ENCODE measurements around the gene PREB. TPM values are rescaled to one million over a fixed set of nuclear protein-coding genes. Genes with fewer than 3 reads are reported as not detected.
A peak's percentile ranks its signal among the peaks of the same experiment; 100 is the strongest.

PREB gene
- total RNA-seq, 6 experiments from 2014 or later: 27.1 to 102 (median 59.2) TPM

DNA sequence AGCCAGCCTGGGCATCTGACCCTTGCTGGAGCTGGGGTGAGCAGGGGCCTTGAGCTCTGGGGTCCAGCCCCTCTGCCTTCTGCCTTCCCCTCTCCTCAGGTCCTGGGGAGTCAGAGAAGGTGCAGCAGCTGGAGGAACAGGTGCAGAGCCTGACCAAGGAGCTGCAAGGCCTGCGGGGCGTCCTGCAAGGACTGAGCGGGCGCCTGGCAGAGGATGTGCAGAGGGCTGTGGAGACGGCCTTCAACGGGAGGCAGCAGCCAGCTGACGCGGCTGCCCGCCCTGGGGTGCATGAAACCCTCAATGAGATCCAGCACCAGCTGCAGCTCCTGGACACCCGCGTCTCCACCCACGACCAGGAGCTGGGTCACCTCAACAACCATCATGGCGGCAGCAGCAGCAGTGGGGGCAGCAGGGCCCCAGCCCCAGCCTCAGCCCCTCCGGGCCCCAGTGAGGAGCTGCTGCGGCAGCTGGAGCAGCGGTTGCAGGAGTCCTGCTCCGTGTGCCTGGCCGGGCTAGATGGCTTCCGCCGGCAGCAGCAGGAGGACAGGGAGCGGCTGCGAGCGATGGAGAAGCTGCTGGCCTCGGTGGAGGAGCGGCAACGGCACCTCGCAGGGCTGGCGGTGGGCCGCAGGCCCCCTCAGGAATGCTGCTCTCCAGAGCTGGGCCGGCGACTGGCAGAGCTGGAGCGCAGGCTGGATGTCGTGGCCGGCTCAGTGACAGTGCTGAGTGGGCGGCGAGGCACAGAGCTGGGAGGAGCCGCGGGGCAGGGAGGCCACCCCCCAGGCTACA is 52.3 kb downstream of the PREB start:
- TF ChIP-seq POLR2A (IDR thresholded peaks at IDR 0.05): no peak
- TF ChIP-seq, protein P1, sequence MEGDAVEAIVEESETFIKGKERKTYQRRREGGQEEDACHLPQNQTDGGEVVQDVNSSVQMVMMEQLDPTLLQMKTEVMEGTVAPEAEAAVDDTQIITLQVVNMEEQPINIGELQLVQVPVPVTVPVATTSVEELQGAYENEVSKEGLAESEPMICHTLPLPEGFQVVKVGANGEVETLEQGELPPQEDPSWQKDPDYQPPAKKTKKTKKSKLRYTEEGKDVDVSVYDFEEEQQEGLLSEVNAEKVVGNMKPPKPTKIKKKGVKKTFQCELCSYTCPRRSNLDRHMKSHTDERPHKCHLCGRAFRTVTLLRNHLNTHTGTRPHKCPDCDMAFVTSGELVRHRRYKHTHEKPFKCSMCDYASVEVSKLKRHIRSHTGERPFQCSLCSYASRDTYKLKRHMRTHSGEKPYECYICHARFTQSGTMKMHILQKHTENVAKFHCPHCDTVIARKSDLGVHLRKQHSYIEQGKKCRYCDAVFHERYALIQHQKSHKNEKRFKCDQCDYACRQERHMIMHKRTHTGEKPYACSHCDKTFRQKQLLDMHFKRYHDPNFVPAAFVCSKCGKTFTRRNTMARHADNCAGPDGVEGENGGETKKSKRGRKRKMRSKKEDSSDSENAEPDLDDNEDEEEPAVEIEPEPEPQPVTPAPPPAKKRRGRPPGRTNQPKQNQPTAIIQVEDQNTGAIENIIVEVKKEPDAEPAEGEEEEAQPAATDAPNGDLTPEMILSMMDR (IDR thresholded peaks at IDR 0.05): no peak
- WGBS (ENCODE audit: insufficient coverage, low coverage, low lambda C conversion rate, missing lambda C conversion rate): 80% methylated on average over 1 of the region's 38 CpGs
- Histone ChIP-seq H3K4me3 (no peak overlapping the region), H3K36me3 (no peaks in the 10 kb centered on the region), H3K27ac (peak overlapping the region in 2 of 3 donors; percentile 17 to 63), H3K4me1 (peaks cover 0 to 16% (median 5%) of the 10 kb centered on the region in 4 donors), H3K27me3 (no peaks in the 10 kb centered on the region), H3K9me3 (no peaks in the 10 kb centered on the region)
- intact Hi-C loops (cut with DNase I): loop anchor here in 1 of 2 donors (10.0 kb wide), 2 partner anchors 57 to 117 kb away; no protein-coding TSS in a partner anchor
- DNase-seq: no peak
- ATAC-seq: no peak

Other genes with a start within 250 kb of the PREB start
- 10 to 100 TPM; 13.7 to 22.3 (median 17.3) TPM for gene MAPRE3, start 164.0 kb downstream of the PREB start, total RNA-seq
- 10 to 100 TPM; 29.1 to 62.7 (median 50.0) TPM for gene TMEM214, start 101.7 kb downstream of the PREB start, total RNA-seq
- 1 to 10 TPM; 3.9 to 7.4 (median 6.4) TPM for gene AGBL5, start 83.0 kb downstream of the PREB start, total RNA-seq
- gene OST4, start 63.0 kb downstream of the PREB start, total RNA-seq: 100 to 1,000 TPM; 144 to 182 (median 161) TPM
- 10 to 100 TPM in 5 of 6 experiments, 1 to 10 TPM in 1; 7.2 to 26.1 (median 21.0) TPM for gene EMILIN1, start 56.0 kb downstream of the PREB start, total RNA-seq
- gene KHK, start 47.9 kb downstream of the PREB start, total RNA-seq: 100 to 1,000 TPM; 101 to 283 (median 206) TPM
- 10 to 100 TPM in 2 of 6 experiments, 1 to 10 TPM in 4; 2.5 to 33.2 (median 7.7) TPM for gene CGREF1, start 15.5 kb downstream of the PREB start, total RNA-seq
- 1 to 10 TPM in 3 of 6 experiments, under 1 TPM in 3; 0.74 to 3.2 (median 1.1) TPM for gene ABHD1, start 10.8 kb downstream of the PREB start, total RNA-seq
- gene PRR30, start 4.8 kb upstream of the PREB start, total RNA-seq: not detected
- gene TCF23, start 14.4 kb upstream of the PREB start, total RNA-seq: under 1 TPM in 1 of 6 experiments, not detected in 5; 0.04 TPM
- 10 to 100 TPM; 30.7 to 65.8 (median 35.9) TPM for gene ATRAID, start 77.4 kb upstream of the PREB start, total RNA-seq
- 100 to 1,000 TPM in 3 of 6 experiments, 10 to 100 TPM in 3; 57.5 to 151 (median 90.3) TPM for gene SLC5A6, start 77.6 kb upstream of the PREB start, total RNA-seq
- gene CAD, start 82.7 kb upstream of the PREB start, total RNA-seq: 10 to 100 TPM; 12.3 to 24.0 (median 16.3) TPM
- not detected for gene SLC30A3, start 128.4 kb upstream of the PREB start, total RNA-seq
- gene DNAJC5G, start 140.8 kb upstream of the PREB start, total RNA-seq: not detected
- under 1 TPM in 2 of 6 experiments, not detected in 4; 0.14 to 0.25 TPM for gene TRIM54, start 147.8 kb upstream of the PREB start, total RNA-seq
- gene UCN, start 173.8 kb upstream of the PREB start, total RNA-seq: 1 to 10 TPM in 5 of 6 experiments, under 1 TPM in 1; 0.88 to 4.3 (median 1.6) TPM
- 10 to 100 TPM; 17.2 to 82.3 (median 30.4) TPM for gene MPV17, start 188.5 kb upstream of the PREB start, total RNA-seq
- gene GTF3C2, start 222.1 kb upstream of the PREB start, total RNA-seq: 10 to 100 TPM; 13.4 to 20.1 (median 16.8) TPM
- 10 to 100 TPM; 17.6 to 25.0 (median 20.9) TPM for gene EIF2B4, start 235.7 kb upstream of the PREB start, total RNA-seq
- 10 to 100 TPM; 50.1 to 58.9 (median 54.1) TPM for gene SNX17, start 236.0 kb upstream of the PREB start, total RNA-seq
- gene ZNF513, start 246.1 kb upstream of the PREB start, total RNA-seq: 10 to 100 TPM in 2 of 6 experiments, 1 to 10 TPM in 4; 6.0 to 14.7 (median 9.8) TPM